Measurements from ENCODE around the gene FAM151A. TPM values are rescaled to one million over a fixed set of nuclear protein-coding genes. Genes with fewer than 3 reads are reported as not detected.
"Not testable (repeated sequence)": the region's sequence is repeated elsewhere in the genome, so short reads cannot be mapped to it uniquely, and the experiment has no call there.

FAM151A gene
- total RNA-seq, 1 experiment from 2014 or later = not detected

DNA sequence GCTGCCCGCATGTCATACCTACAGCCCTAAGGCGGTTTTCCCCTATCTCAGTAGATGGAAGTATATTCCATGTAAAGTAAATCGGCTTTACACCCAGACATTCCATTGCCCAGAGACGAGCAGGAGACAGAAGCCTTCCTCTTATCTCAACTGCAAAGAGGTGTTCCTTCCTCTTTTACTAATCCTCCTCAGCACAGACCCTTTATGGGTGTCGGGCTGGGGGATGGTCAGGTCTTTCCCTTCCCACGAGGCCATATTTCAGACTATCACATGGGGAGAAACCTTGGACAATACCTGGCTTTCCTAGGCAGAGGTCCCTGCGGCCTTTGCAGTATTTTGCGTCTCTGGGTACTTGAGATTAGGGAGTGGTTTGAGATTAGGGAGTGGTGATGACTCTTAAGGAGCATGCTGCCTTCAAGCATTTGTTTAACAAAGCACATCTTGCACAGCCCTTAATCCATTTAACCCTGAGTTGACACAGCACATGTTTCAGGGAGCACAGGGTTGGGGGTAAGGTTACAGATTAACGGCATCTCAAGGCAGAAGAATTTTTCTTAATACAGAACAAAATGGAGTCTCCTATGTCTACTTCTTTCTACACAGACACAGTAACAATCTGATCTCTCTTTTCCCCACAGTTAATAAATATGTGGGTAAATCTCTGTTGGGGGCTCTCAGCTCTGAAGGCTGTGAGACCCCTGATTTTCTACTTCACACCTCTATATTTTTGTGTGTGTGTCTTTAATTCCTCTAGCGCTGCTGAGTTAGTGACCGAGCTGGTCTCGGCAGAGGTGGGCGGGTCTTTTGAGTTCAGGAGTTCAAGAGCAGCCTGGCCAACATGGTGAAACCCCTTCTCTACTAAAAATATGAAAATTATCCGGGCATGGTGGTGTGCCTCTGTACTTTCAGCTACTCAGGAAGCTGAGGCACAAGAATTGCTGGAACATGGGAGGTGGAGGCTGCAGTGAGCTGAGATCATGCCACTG lies 13.4 kb upstream of the FAM151A start:
- DNase-seq (ENCODE audit: low read depth) = not testable (repeated sequence)

DNA sequence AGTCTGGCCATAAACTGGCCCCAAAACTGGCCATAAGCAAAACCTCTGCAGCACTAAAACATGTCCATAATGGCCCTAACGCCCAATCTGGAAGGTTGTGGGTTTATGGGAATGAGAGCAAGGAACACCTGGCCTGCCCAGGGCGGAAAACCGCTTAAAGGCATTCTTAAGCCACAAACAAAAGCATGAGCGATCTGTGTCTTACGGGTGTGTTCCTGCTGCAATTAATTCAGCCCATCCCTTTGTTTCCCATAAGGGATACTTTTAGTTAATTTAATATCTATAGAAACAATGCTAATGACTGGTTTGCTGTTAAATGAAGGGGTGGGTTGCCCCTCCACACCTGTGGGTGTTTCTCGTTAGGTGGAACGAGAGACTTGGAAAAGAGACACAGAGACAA lies 12.5 kb upstream of the FAM151A start:
- not testable (repeated sequence) for DNase-seq (ENCODE audit: low read depth)

DNA sequence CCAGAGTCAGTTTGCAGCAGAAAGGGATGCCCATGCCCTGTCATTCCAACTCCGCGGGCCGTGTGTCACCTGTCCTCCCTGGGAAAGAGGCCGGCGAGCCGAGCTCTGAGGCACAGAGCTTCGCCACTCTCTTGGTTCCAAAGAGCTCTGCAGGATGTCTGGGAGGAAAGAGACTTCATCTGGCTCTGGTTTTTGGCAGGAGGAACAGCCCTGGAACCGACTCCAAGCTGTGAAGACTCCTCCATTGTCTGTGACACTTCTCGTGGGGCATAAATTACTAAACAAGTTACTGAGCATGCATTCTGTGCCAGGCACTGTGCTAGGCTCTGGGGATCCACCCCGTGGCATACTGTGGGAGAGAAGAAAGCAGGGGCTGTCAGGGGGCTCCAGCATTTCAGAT lies 3.9 kb upstream of the FAM151A start:
- no peak for DNase-seq (ENCODE audit: low read depth)

DNA sequence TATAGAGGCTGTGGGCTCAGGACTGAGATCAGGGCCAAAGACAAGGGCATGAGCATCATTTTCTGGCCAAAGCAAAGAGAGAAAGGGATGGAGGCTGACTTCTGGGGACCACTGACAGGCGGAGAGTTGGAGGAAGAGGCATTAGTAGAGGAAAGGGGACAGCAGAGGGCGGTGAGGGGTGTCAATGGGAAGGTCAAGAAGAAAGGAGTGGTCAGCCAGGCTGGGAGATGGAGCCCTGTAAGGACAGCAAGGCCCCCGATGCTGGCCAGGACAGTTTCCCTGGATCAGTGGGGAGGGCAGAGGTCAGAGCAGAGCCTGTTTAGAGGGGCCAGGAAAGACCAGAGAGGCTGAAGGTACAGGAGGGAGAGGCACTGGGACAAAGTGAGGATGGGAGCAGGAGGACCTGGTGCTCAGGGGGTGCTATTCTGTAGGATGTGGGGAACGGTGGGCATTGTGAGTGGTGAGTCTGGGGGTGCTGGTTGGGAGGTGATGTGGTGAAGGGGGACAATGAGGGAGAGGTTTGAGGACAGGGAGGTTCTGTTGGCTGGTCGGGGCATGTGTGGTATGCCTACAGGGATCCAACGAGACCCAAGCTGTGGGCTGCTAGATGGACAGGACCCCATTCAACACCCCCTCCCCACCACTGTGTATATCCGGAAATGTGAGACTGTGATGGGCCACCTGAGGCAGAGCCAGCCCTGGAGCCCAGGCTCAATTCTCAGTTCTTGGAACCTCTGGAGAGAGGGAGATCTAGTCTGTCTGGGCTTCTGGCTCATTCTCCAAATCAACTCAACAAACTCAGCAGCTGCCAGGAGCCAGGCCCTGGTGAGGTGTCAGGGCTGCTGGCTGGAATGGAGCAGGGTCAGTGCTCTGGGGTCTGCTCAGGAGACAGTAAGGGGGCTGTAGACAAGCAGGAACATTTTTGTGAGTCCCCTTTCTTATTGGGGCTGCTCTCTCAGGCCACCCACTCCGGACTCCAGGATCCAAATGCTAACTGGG lies 1.4 kb upstream of the FAM151A start:
- no peak for DNase-seq (ENCODE audit: low read depth)

DNA sequence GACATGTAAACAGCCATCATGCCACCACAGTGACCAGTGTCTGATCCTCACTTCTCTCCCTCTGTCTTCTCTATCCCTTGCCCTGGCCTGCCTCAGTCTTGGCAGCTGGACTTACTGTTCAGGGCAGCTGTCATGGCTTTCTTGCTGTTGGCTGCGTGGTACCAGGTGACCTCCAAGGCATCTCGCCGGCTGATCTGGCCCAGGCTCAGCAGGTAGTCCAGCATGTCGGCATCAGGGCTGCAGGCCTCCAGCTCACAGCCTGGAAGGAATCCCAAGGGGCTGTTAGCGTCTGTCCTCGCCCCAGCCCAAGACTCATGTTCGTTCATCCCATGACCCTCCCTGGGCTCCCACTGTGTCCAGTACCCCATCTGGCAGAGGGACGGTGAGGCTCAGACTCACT lies 3.6 kb downstream of the FAM151A start:
- DNase-seq (ENCODE audit: low read depth) = no peak

DNA sequence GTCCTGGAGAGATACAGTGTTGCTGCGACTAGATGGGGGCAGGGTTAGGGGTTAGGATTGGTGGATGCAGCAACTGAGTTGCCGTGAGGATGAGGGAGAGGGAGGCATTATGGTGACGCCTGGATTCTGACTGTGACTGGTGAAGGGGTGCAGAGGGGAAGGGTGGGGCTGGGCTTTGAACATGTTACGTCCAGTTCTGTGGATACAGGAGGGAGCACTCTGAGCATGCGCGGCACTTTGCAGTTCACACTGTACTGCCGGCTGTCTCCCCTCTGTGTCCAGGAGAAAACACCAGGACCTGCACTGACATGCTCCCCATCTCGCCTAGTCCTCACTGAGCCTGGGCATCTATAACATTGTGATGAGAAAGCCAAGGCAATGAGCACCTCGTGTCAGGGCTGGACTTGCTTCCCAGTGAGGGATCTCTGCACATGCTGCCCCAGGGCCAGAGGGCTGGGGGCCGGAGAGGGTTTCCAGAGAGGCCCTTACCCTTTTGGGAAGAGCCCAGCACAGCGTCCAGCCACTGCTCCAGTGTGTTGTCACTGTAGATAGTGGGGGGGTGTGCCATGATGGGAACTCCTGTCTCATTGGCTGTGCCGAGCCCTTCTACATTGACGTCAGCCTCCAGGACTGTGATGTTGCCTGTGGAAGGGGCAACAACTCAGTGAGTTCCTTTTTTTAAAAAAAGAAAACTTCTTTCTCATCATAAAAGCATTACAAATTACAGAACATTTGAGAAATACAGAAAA lies 7.6 kb downstream of the FAM151A start:
- no peak for DNase-seq (ENCODE audit: low read depth)

DNA sequence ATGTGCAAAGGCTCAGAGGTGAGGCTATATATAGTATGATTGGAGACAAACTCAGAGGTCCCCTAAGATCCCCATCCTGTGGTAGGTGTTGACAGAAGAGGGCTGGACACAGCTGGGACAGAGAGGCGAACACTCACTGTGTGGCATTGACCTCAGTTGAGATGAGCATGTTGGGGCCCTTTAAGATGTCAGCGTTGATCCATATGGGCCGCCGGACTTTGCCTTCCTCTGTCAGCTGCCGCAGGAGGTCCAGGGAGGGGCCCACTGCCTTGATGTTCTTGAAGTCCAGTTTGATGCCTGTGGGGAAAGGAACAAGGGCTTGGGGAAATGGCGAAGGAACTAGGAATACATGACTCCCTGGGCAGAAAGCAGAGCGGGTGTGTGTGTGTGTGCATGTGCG lies 8.8 kb downstream of the FAM151A start:
- DNase-seq (ENCODE audit: low read depth) = no peak

DNA sequence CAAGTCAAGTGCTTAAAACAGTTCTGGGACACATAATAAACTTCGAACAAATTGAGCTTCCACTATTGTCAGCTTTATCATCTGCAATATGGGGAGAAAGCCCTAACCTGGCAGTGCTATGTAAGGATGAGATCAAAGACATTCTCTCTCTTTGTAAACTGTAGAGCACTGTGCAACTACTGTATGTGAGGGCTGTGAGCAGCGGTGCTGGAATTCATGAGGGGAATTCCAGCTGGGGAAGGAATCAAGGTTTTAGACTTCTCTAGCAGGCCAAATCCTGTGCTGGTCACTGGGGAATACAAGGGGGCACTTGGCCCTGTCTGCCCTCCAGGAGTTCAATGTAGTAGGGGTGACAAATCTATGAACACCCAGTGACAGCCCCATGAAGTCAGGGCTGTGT lies 9.3 kb downstream of the FAM151A start:
- DNase-seq (ENCODE audit: low read depth) = no peak

DNA sequence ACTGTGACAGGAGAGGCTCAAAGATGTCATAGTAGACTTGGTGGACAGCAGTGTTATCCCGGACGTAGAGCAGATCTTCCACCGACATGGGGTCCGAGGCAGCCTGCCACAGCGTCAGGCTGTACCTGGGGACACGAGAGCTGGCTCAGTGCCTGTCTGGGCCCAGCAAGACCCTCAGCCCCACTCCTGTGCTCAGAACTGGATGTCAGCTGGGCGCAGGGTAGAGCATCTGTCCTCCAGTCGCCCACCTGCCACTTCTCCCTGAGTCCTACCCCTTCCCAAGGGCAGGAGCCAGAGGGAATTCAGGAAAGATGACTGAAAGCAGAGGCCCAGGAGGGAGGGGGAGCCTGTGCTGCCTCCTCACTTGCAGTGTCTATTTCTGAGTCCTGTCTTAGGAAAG lies 11.7 kb downstream of the FAM151A start:
- DNase-seq (ENCODE audit: low read depth) = no peak

DNA sequence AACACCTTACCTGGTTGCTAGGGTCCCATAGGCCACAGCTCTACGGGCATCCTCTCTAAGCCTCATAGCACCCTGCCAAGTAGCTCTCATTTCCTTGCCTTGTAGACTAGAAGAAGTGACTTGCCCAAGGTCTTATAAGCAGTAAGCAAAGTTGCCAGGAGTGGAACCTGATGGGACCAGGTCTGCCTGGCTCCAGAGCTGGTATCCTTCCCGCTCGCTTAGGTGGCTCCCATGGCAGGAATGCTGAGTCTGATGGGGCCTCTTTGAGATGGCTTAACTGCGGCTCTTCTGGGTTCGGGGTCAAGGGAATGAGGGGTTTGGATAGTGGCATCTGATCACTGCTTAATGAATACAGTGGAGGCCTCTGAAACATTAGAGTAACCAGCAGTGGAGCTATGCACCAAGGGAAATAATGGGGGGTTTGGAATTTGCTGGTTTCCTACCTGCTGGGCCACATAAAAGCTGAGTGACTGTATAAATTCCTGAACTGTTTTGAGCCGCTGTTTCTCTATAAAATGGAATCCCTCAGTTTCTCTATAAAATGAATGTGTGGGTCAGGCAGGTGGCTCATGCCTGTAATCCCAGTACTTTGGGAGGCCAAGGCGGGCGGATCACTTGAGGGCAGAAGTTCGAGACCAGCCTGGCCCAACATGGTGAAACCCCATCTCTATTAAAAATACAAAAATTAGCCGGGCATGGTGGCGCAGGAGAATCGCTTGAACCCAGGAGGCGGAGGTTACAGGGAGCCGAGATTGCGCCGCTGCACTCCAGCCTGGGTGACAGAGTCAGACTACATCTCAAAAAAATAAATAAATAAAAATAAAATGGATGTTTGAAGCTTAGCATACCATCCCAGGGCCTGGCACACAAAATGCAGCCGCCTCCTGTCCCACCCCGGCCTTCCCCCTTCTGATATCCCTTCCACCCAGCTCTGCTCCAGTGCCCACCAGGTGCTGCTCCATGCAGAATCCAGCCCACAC lies 12.4 kb downstream of the FAM151A start:
- no peak for DNase-seq (ENCODE audit: low read depth)

DNA sequence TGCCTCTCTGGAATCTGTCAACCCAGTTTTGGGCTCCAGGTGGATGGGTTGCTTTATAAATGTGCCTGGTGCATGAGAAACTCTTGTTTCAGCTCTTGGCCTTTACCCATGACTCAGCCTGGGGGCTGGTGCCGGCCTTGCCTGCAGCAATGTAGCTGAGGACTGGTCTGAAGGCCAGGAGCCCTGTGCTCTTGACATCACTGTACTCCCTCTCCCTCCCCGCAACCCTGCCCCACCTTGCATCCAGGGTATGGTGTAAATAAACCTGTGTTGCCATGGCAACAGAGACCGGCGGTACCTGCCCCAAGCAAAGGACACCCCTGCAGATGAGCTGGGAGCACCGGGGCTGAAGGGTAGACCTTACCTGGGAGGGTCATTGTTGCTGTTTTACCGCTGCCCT lies 13.3 kb downstream of the FAM151A start:
- no peak for DNase-seq (ENCODE audit: low read depth)

DNA sequence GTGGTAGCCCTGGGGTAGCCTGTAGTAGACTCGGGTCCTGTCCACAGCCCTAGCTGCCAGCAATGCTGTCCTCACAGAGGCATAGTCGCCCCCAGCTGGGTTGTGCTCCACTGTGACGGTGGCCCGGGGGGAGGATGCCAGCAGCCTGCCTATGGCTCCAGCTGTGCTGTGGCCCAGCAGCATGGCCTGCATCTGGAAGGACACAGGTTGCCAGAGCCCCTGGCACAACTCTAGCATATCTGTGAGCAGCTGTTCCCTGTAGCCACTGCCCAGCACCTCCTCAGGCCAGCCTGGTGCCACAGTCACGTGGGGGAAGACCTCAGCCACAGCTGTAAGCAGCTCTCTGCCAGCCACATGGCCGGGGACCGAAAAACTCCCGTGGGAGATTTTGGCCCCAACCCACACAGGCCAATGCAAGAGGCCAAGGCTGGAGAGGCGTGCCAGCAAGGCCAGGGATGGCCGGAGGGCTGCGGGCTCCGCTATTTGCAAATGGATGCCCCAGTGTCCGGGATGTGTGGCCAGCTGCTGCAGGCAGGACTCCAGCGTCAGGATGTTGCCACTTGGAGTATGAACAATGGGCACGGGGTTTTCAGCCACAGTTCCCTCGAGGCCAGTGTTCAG lies 13.9 kb downstream of the FAM151A start:
- DNase-seq (ENCODE audit: low read depth) = no peak

DNA sequence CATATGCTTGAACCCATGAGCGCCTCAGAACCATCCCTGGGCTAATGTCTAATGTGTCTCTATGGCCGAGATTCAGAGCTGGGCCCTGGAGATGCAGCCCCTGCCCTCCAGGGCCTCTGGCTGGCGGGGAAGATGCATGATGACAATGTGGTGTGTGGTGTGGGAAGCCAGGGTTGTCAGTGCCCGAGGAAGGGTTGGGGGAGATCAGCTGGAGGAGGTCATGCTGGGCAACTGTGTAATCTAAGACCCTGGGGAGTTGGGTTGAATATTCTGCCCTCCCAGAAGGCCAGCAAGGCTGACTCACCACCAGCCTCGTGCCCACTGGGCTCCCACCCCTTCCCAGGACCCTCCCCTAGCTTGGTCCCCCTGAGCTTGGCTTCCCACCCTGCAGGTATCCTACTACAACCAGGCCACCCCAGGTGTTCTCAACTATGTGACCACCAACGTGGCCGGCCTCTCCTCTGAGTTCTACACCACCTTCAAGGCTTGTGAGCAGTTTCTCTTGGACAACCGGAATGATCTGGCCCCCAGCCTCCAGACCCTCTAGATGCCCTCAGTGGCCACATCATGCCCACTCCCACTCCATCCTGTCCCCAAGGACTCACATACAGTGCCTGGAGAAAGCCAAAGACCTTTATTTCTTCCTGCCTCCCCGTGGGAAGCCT lies 14.6 kb downstream of the FAM151A start:
- no peak for DNase-seq (ENCODE audit: low read depth)

DNA sequence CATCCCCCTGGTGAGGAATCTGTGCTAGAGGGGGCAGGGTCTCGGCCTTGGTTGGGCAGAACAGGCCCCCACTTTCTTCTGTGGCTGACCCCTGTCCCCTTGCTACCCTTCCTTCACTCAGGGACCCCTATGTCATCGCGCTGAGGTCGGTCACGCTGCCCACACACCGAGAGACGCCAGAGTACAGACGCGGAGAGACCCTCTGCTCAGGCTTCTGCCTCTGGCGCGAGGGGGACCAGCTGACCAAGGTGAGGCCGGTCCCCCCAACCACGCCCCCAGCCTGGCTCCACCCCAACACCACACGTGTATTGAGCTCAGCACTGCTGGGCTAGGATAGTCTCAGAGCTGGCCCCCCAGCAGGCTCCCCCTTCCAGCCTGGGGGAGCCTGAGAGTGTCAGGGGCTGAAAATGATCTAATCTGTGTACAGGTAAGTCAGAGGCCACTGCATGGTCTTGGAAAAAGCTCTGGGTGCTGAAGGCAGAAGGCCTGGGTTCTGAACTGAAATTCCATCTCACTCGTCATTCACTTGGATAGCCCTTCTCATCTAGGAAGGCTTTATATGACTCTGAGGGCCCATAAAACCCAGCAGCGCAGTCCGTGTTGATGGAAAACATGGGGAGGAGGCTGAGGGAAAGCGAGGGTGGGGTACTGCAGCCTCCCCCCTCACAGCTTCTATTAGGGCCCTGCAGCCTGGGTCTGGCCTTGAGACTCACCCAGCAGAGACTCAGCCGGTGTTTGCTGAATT lies 15.3 kb downstream of the FAM151A start:
- no peak for DNase-seq (ENCODE audit: low read depth)

DNA sequence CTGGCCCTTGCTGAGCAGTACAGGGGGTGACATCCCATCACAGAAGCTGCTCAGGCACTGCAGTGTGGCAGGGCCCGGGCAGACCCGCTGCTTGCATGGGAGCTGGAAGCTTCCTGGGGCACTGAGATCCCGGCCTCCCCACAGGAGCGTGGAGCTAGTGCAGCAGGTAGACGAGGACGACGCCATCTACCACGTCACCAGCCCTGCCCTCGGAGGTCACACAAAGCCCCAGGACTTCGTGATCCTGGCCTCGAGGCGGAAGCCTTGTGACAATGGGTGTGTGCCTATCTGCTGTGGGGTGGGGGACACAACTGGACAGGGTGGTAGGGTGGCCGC lies 16.4 kb downstream of the FAM151A start:
- DNase-seq (ENCODE audit: low read depth) = no peak

DNA sequence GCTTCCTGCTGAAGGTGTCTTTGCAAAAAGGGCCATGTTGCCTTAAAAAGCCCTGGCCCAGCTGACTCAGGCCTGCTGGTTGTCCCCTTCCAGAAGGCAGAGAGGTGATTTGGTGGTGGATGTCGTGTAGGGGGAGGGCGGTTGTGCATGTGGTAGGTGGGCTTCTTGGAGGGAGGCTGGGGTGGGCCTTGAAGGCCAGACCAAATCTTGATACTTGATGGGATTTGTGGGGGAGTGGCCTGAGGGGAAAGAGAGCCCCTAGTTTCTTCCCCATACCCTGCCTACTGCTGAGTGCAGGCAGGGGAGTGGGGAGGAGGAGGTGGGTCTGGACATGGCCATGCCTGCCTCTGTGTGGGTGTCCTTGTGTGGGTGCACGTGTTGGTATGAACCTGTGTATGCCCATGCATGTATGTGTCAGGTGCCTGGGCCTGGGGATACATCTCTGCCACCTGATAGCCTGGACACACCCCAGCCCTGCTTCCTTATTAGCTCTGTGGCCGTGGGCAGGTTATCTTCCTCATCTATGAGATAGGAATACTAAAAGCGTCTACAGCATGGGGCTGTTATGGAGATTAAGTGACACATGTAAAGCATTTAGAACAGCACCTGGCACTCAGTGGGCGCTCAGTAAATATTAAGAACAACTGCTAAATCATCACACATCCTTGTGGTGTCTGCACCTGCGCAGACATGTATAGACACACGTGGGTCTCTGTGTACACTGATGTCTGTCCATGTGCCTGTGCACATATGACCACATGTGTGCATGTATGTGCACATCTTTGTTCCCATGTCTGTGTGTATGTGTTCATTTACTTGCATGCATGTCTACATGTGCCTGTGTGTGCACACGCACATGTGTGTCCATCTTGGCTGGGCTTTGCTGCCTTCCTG lies 17.0 kb downstream of the FAM151A start:
- no peak for DNase-seq (ENCODE audit: low read depth)

DNA sequence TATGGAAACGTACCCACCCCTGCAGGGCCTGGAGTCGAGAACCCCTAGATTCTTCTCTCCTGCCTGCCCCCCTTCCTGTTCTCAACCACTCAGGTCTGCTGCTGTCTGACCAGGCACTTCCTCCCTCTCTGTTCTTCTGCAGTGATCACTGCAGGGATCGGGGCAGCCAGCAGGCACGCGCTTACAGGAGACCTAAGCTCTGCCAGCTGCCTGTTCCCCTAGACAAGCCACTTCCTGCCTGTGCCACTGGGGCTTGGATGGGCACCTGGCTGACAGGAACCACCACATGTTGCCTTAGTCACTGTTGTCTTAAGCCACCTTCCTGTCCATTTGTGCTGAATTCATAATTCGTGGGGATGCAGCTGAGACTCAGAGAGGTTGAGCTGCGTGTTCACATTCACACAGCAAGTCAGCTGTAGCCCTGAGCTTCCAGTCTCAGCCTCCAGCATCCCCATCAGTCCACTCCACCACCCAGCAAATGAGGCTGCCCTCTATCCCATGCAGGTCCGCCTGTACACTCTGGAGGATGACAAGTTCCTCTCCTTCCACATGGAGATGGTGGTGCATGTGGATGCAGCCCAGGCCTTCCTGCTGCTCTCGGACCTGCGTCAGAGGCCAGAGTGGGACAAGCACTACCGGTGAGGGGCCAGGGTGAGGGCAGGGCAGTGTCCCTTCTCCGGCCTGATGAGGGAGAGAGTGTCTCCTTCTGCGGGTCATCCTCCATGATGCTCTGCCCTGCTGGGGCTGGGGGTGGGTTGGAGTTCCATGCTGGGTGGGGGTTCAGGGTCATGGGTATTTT lies 18.6 kb downstream of the FAM151A start:
- DNase-seq (ENCODE audit: low read depth) = no peak

Data from RPMI7951 (cell line).